PC-3 (cell line): ENCODE measurements around the gene OSBPL8. TPM values are rescaled to one million over a fixed set of nuclear protein-coding genes. Genes with fewer than 3 reads are reported as not detected.

Experiments
- ATAC-seq: fragments of 200-7000 bp; cut with Tn5 transposase; 2 replicates; pipeline ENCODE4 v1.9.1; 2020; ENCODE audit warnings: mild to moderate bottlenecking, moderate library complexity
- BruUV-seq: library from RNA; stranded (reverse); fragments of 400-500 nt; replicated peaks from 2 replicates; lab custom pipeline; 2021; lab: Mats Ljungman, UMichigan
- CTCF ChIA-PET: fragments of 300-600 bp; sonication (Branson Sonifier 250); formaldehyde crosslinking; loops from one replicate; lab custom pipeline; 2022; ENCODE audit warnings: antibody characterized with exemption; lab: Charles Lee
- POLR2A ChIA-PET: fragments of 300-600 bp; sonication (Branson Sonifier 250); formaldehyde crosslinking; loops from one replicate; lab custom pipeline; 2022; ENCODE audit warnings: antibody characterized with exemption; ENCODE audit not compliant: unreplicated experiment; lab: Charles Lee
- DNase-seq: peaks from one replicate; pipeline ENCODE4 v3.0.0-alpha.2; 2015
- H2AFZ ChIP-seq: fragments of 300-600 bp; sonication (generic); 2 replicates; pipeline ENCODE4 v1.6.0; 2016; ENCODE audit warnings: antibody characterized with exemption, low read length
- H3F3A ChIP-seq: fragments of 300-600 bp; sonication (generic); one replicate; pipeline ENCODE4 v1.6.0; 2017; ENCODE audit warnings: antibody characterized with exemption, low read length, control low read depth, mild to moderate bottlenecking; ENCODE audit not compliant: unreplicated experiment
- H3K27ac ChIP-seq: fragments of 300-600 bp; sonication (generic); 2 replicates; pipeline ENCODE4 v1.5.1; 2016; ENCODE audit warnings: mild to moderate bottlenecking, low read length
- H3K27me3 ChIP-seq: fragments of 300-600 bp; sonication (generic); 2 replicates; pipeline ENCODE4 v1.6.1; 2016; ENCODE audit warnings: low read length, mixed read lengths
- H3K36me3 ChIP-seq: fragments of 300-600 bp; sonication (generic); 2 replicates; pipeline ENCODE4 v1.6.1; 2016; ENCODE audit warnings: low read depth, mixed run types, low read length, mixed read lengths
- H3K4me1 ChIP-seq: fragments of 300-600 bp; sonication (generic); 2 replicates; pipeline ENCODE4 v1.5.1; 2016; ENCODE audit warnings: low read length; ENCODE audit not compliant: insufficient read depth
- H3K4me2 ChIP-seq: fragments of 300-600 bp; sonication (generic); 2 replicates; pipeline ENCODE4 v1.6.0; 2016; ENCODE audit warnings: low read length
- H3K4me3 ChIP-seq: fragments of 300-600 bp; sonication (generic); 2 replicates; pipeline ENCODE4 v1.5.1; 2016; ENCODE audit warnings: mild to moderate bottlenecking, low read length, mixed read lengths
- H3K79me2 ChIP-seq: fragments of 300-600 bp; sonication (generic); 2 replicates; pipeline ENCODE4 v1.6.1; 2017; ENCODE audit warnings: low read length, mixed read lengths
- H3K9ac ChIP-seq: fragments of 300-600 bp; sonication (generic); 2 replicates; pipeline ENCODE4 v1.6.0; 2016; ENCODE audit warnings: mild to moderate bottlenecking, low read length
- H3K9me2 ChIP-seq: fragments of 300-600 bp; sonication (generic); replicated peaks from 2 replicates; pipeline ENCODE4 v1.6.1; 2016; ENCODE audit warnings: mixed run types, low read length, mixed read lengths
- H3K9me3 ChIP-seq: fragments of 300-600 bp; sonication (generic); 2 replicates; pipeline ENCODE4 v1.6.1; 2016; ENCODE audit warnings: low read length, mixed read lengths
- H4K20me1 ChIP-seq: fragments of 300-600 bp; sonication (generic); 2 replicates; pipeline ENCODE4 v1.6.1; 2016; ENCODE audit warnings: low read length, mixed read lengths
- EZH2 ChIP-seq: fragments of 300-600 bp; sonication (generic); IDR thresholded peaks from one replicate; pipeline ENCODE4 v1.6.1; 2017; ENCODE audit warnings: antibody characterized with exemption, mild to moderate bottlenecking, low read length; ENCODE audit not compliant: unreplicated experiment
- EZH2phosphoT487 ChIP-seq: fragments of 300-600 bp; sonication (generic); IDR thresholded peaks from 2 replicates; pipeline ENCODE4 v1.6.1; 2018; ENCODE audit warnings: mild to moderate bottlenecking, antibody characterized with exemption, low read length, borderline replicate concordance
- intact Hi-C: fragments of 100-400 bp; cut with micrococcal nuclease; formaldehyde crosslinking; loops from 2 replicates; pipeline ENCODE4 v1.9.0; 2023
- total RNA-seq: library from RNA; depleted of rRNA; stranded (reverse); fragments of >200 nt; gene quantifications from 2 replicates; pipeline ENCODE4 v1.2.3, GENCODE V29; 2014
- TF ChIP-seq, protein P1 (sequence below): fragments of 300-600 bp; sonication (generic); conservative IDR thresholded peaks from 2 replicates; pipeline ENCODE4 v1.5.1; 2017; ENCODE audit warnings: antibody characterized with exemption, low read depth, mild to moderate bottlenecking, low read length

OSBPL8 gene
- total RNA-seq, 1 experiment from 2014 or later = 28.5 TPM

GRCh38 chr12:76426160-76426559 is 133.4 kb downstream of the OSBPL8 start:
- H3K4me1 ChIP-seq = no peaks in the 10 kb centered on the region
- ATAC-seq (no peak), DNase-seq (no peak)
- CTCF ChIA-PET = no interaction called here
- no peaks in the 10 kb centered on the region for H4K20me1 ChIP-seq
- POLR2A ChIA-PET = no interaction called here
- H3F3A ChIP-seq = no peaks in the 10 kb centered on the region
- no peak overlapping the region for H3K4me2 ChIP-seq
- H3K27ac ChIP-seq = no peak overlapping the region
- no peaks in the 10 kb centered on the region; the same call in 1 of the 2 replicates for H3K79me2 ChIP-seq
- intact Hi-C loops = no loop called here
- no peak overlapping the region for H3K9ac ChIP-seq
- H3K4me3 ChIP-seq = no peak overlapping the region
- H3K36me3 ChIP-seq = peaks cover 6% of the 10 kb centered on the region; the same call in 1 of the 2 replicates
- no peak overlapping the region for H2AFZ ChIP-seq
- no peaks in the 10 kb centered on the region for H3K9me2 ChIP-seq
- H3K27me3 ChIP-seq = no peaks in the 10 kb centered on the region
- peaks cover 13% of the 10 kb centered on the region; the same call in 1 of the 2 replicates for H3K9me3 ChIP-seq
- BruUV-seq = no TSS peak
- TF ChIP-seq, protein P1, sequence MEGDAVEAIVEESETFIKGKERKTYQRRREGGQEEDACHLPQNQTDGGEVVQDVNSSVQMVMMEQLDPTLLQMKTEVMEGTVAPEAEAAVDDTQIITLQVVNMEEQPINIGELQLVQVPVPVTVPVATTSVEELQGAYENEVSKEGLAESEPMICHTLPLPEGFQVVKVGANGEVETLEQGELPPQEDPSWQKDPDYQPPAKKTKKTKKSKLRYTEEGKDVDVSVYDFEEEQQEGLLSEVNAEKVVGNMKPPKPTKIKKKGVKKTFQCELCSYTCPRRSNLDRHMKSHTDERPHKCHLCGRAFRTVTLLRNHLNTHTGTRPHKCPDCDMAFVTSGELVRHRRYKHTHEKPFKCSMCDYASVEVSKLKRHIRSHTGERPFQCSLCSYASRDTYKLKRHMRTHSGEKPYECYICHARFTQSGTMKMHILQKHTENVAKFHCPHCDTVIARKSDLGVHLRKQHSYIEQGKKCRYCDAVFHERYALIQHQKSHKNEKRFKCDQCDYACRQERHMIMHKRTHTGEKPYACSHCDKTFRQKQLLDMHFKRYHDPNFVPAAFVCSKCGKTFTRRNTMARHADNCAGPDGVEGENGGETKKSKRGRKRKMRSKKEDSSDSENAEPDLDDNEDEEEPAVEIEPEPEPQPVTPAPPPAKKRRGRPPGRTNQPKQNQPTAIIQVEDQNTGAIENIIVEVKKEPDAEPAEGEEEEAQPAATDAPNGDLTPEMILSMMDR = no peak
- TF ChIP-seq EZH2 (no peak), EZH2phosphoT487 (no peak)

GRCh38 chr12:76424941-76425340 is 134.6 kb downstream of the OSBPL8 start:
- H2AFZ ChIP-seq = no peak overlapping the region
- H4K20me1 ChIP-seq = no peaks in the 10 kb centered on the region
- no peak overlapping the region for H3K4me3 ChIP-seq
- CTCF ChIA-PET = no interaction called here
- no peaks in the 10 kb centered on the region for H3K4me1 ChIP-seq
- POLR2A ChIA-PET = no interaction called here
- no peaks in the 10 kb centered on the region for H3K27me3 ChIP-seq
- no peak overlapping the region for H3K4me2 ChIP-seq
- no peaks in the 10 kb centered on the region for H3K9me2 ChIP-seq
- ATAC-seq = no peak
- H3F3A ChIP-seq = no peaks in the 10 kb centered on the region
- intact Hi-C loops = no loop called here
- DNase-seq = no peak
- H3K9ac ChIP-seq = no peak overlapping the region
- no TSS peak for BruUV-seq
- TF ChIP-seq EZH2phosphoT487 = no peak
- TF ChIP-seq EZH2 = no peak
- TF ChIP-seq, protein P1 = no peak
- peaks cover 6% of the 10 kb centered on the region; the same call in 1 of the 2 replicates for H3K36me3 ChIP-seq
- no peaks in the 10 kb centered on the region; the same call in 1 of the 2 replicates for H3K79me2 ChIP-seq
- peaks cover 13% of the 10 kb centered on the region; the same call in 1 of the 2 replicates for H3K9me3 ChIP-seq
- H3K27ac ChIP-seq = no peak overlapping the region
